Spleen (tissue), 7 donors: Measurements from ENCODE around the gene OR4D9.

Experiments used
- CTCF ChIP-seq, 11 experiments: fragments of 200-600 bp in 7 of 11; fragments of 450-650 bp in 4 of 11; sonication (generic) in 4 of 11; IDR thresholded peaks in 8 of 11; conservative IDR thresholded peaks in 3 of 11; 1 replicate in 7 of 11; 2 replicates in 4 of 11; pipeline versions ENCODE4 v1.4.0 to v1.8.0; 2016 to 2021; ENCODE audit warnings: antibody characterized with exemption in 11 of 11, inconsistent platforms in 4 of 11, mild to moderate bottlenecking in 1 of 11
- POLR2A ChIP-seq, 3 donors: fragments of 450-650 bp; IDR thresholded peaks; one replicate each; pipeline ENCODE4 v1.5.1; 2017; ENCODE audit warnings: antibody characterized with exemption in 3 of 3, mild to moderate bottlenecking in 1 of 3
- donor health status: DM: no; HTN: no; CAD: no; lungs with moderate emphysema.
- donor health status: DM: no; HTN: no; CAD: no.
- donor health status: DM: no; HTN: no; CAD: no.

DNA sequence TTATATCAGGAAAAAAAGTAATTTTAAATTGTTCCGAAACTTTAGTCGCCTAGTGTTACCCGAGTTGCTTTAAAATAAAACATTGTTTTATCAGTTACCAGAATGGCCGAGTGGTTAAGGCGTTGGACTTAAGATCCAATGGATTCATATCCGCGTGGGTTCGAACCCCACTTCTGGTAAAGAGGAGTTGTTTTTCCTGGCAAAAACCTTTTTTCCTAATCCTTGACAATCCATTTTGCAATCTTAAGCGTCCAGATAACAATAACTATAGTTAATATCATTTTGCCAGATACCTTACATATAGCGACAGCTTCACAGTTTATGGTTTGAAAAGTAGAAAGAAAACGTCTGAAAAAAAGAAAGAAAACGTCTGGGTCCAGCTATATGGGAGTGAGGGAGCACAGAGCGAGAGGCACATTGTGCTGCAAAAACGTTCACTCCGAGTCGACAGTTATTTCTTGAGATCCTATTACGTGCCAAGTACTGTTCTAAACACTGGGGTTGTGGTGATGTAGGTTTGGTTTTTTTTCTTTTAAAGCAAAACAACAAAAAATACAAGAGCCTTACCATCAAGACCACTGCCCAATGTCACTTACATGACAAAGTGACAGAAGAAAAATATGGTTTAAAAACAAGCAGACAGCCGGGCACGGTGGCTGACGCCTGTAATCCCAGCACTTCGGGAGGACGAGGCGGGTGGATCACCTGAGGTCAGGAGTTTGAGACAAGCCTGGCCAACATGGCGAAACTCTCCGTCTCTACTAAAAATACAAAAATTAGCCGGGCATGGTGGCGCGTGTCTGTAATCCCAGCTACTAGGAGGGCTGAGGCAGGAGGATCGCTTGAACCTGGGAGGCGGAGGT is 40.6 kb downstream of the OR4D9 start:
- TF ChIP-seq POLR2A (IDR thresholded peaks at IDR 0.05) (no peak), CTCF (IDR thresholded peaks at IDR 0.05 in 8 of 11, conservative IDR thresholded peaks at IDR 0.05 in 3 of 11) (no peak)
